GM23248 (cell line): ENCODE measurements around the gene IRF1. TPM values are rescaled to one million over a fixed set of nuclear protein-coding genes. Genes with fewer than 3 reads are reported as not detected.

Source experiments
- DNase-seq: peaks from one replicate; pipeline ENCODE4 v3.0.0-alpha.2; 2015
- H2AFZ ChIP-seq: fragments of 200-600 bp; sonication (generic); 2 replicates; pipeline ENCODE4 v1.6.1; 2016; ENCODE audit warnings: antibody characterized with exemption
- H3F3A ChIP-seq: fragments of 200-600 bp; sonication (generic); 2 replicates; pipeline ENCODE4 v1.6.1; 2016; ENCODE audit warnings: mild to moderate bottlenecking, antibody characterized with exemption, mixed run types; ENCODE audit not compliant: insufficient read depth
- H3K27ac ChIP-seq: fragments of 200-600 bp; sonication (generic); 2 replicates; pipeline ENCODE4 v1.5.1; 2016; ENCODE audit warnings: mild to moderate bottlenecking
- H3K27me3 ChIP-seq: fragments of 200-600 bp; sonication (generic); replicated peaks from 2 replicates; pipeline ENCODE4 v1.6.1; 2016; ENCODE audit warnings: mild to moderate bottlenecking; ENCODE audit not compliant: insufficient read depth
- H3K36me3 ChIP-seq: fragments of 200-600 bp; sonication (generic); 2 replicates; pipeline ENCODE4 v1.6.1; 2016; ENCODE audit warnings: low read depth, mild to moderate bottlenecking
- H3K4me1 ChIP-seq: fragments of 200-600 bp; sonication (generic); 2 replicates; pipeline ENCODE4 v1.6.1; 2016; ENCODE audit warnings: mild to moderate bottlenecking; ENCODE audit not compliant: insufficient read depth
- H3K4me2 ChIP-seq: fragments of 200-600 bp; sonication (generic); one replicate; pipeline ENCODE4 v1.6.1; 2016; ENCODE audit warnings: mild to moderate bottlenecking; ENCODE audit not compliant: unreplicated experiment
- H3K4me3 ChIP-seq: fragments of 200-600 bp; sonication (generic); 2 replicates; pipeline ENCODE4 v1.5.1; 2016; ENCODE audit warnings: mild to moderate bottlenecking
- H3K79me2 ChIP-seq: fragments of 200-600 bp; sonication (generic); 2 replicates; pipeline ENCODE4 v1.6.1; 2016; ENCODE audit warnings: mild to moderate bottlenecking; ENCODE audit not compliant: insufficient read depth
- H3K9ac ChIP-seq: fragments of 200-600 bp; sonication (generic); 2 replicates; pipeline ENCODE4 v1.6.1; 2016; ENCODE audit warnings: mild to moderate bottlenecking
- H3K9me2 ChIP-seq: fragments of 200-600 bp; sonication (generic); 2 replicates; pipeline ENCODE4 v1.6.1; 2016; ENCODE audit warnings: mixed run types, mild to moderate bottlenecking, moderate library complexity; ENCODE audit not compliant: insufficient read depth
- H3K9me3 ChIP-seq: fragments of 200-600 bp; sonication (generic); one replicate; pipeline ENCODE4 v1.6.1; 2017; ENCODE audit warnings: low read depth
- H4K20me1 ChIP-seq: fragments of 200-600 bp; sonication (generic); 2 replicates; pipeline ENCODE4 v1.6.0; 2016; ENCODE audit not compliant: insufficient read depth
- EZH2 ChIP-seq: fragments of 200-600 bp; sonication (generic); IDR thresholded peaks from 2 replicates; pipeline ENCODE4 v1.6.1; 2018; ENCODE audit warnings: antibody characterized with exemption, mild to moderate bottlenecking; ENCODE audit not compliant: insufficient read depth, poor library complexity, severe bottlenecking
- EZH2phosphoT487 ChIP-seq: fragments of 200-600 bp; sonication (generic); IDR thresholded peaks from 2 replicates; pipeline ENCODE4 v1.6.1; 2018; ENCODE audit warnings: antibody characterized with exemption, moderate library complexity, mild to moderate bottlenecking, low read depth; ENCODE audit not compliant: insufficient read depth
- WGBS, 2 experiments: methylation state at CpG; one replicate each; pipeline ENCODE4 v1.1.6; 2015 to 2017; ENCODE audit warnings: low lambda C conversion rate in 2 of 2, low coverage in 1 of 2; ENCODE audit errors: missing lambda C conversion rate in 2 of 2; 5-methylcytosine and 5-hydroxymethylcytosine counted together
- in situ Hi-C: fragments of 300-500 bp; cut with MboI; formaldehyde crosslinking; loops from 2 replicates; pipeline ENCODE4 v1.15.0; 2020
- polyA plus RNA-seq: library from polyadenylated mRNA; unstranded; fragments of >200 nt; fragmentation: Nextera tagmentation; extraction: Ambion mirVana; gene quantifications from 2 replicates; pipeline ENCODE4 v1.2.1, GENCODE V29; 2016
- total RNA-seq: library from RNA; depleted of rRNA; stranded (reverse); fragments of >200 nt; shearing (Covaris generic); gene quantifications from 2 replicates; pipeline ENCODE4 v1.2.3, GENCODE V29; 2014

Gene IRF1
- total and polyA plus RNA-seq, 2 experiments from 2014 or later = 6.2 to 22.2 TPM

DNA sequence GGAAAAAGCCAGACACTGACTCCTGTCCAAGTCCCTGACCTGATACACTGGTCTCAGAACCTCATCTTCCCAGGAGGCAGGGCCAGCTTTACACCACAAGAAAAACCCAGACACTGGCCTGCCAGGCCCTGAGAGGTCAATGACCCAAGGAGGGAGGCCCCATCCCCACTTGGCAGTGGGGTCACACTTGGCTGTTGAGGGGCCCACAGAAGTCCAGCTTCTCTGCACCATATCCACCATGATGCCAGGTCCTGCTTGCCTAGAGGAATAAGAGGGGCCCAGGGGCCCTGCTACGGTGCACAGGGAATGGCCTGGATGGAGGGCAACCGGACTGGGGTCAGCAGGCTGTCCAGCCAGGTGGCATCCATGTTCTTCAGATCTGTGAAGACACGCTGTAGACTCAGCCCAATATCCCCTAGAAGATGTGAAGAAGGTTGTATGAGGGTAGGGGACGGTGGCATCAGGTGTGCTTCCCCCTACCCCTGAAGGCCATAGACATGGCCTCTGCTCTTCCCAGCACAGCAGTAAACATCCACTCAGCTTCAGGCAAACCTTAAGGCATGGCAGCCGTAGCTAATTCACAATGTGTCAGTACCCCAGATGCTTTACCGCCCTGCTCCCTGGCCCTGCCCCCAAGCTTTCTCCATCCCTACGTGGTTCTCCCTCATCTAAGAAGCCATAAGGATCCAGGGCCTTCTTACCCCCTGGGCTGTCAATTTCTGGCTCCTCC, 6.7 kb downstream of the IRF1 start:
- Histone ChIP-seq H3K36me3 (peaks cover 38% of the 10 kb centered on the region), H3K4me3 (no peak overlapping the region), H3K79me2 (peaks cover 16% of the 10 kb centered on the region), H2AFZ (no peak overlapping the region), H3K4me2 (no peak overlapping the region), H3K9me2 (no peaks in the 10 kb centered on the region), H3F3A (0 out of 2 replicates have a peak, but pooled peaks cover 5% of the 10 kb centered on the region), H3K27ac (no peak overlapping the region), H3K9me3 (no peaks in the 10 kb centered on the region), H4K20me1 (peaks cover 3% of the 10 kb centered on the region; the same call in 1 of the 2 replicates), H3K9ac (no peak overlapping the region), H3K27me3 (no peaks in the 10 kb centered on the region), H3K4me1 (no peaks in the 10 kb centered on the region)
- WGBS, 2 experiments = 76 to 82% methylated on average over 6 to 7 of the region's 7 CpGs
- no peak for DNase-seq
- in situ Hi-C loops = no loop called here
- TF ChIP-seq EZH2 (no peak), EZH2phosphoT487 (no peak)

DNA sequence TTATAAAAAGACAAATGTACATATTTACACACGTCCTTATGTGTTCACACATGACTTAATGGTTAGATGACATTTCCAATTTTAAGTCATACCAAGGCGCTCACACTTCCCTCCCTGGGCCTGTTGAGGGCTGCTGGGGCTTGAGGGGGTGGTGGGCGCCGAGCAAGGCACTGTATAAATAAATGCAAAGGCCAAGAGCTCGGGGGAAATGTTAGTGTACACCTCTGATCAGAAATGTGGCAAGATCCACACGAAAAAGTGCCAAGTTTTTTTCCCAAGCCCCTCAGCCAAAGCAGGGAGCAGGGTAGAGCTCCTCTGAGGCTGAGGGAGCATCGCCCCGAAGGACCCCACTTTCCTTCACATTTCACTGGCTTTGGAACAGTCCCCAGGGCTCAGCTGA, 7.5 kb downstream of the IRF1 start:
- no peaks in the 10 kb centered on the region for H3K27me3 ChIP-seq
- H4K20me1 ChIP-seq = no peaks in the 10 kb centered on the region
- WGBS, 2 experiments = 91 to 94% methylated on average over 8 of the region's 8 CpGs
- no peak overlapping the region for H2AFZ ChIP-seq
- peaks cover 33% of the 10 kb centered on the region for H3K36me3 ChIP-seq
- 0 out of 2 replicates have a peak, but pooled peaks cover 5% of the 10 kb centered on the region for H3F3A ChIP-seq
- H3K4me2 ChIP-seq = no peak overlapping the region
- H3K9ac ChIP-seq = no peak overlapping the region
- TF ChIP-seq EZH2 = no peak
- TF ChIP-seq EZH2phosphoT487 = no peak
- H3K27ac ChIP-seq = no peak overlapping the region
- peaks cover 9% of the 10 kb centered on the region for H3K79me2 ChIP-seq
- H3K4me1 ChIP-seq = no peaks in the 10 kb centered on the region
- H3K9me2 ChIP-seq = no peaks in the 10 kb centered on the region
- no peaks in the 10 kb centered on the region for H3K9me3 ChIP-seq
- in situ Hi-C loops = no loop called here
- H3K4me3 ChIP-seq = no peak overlapping the region
- DNase-seq = no peak

DNA sequence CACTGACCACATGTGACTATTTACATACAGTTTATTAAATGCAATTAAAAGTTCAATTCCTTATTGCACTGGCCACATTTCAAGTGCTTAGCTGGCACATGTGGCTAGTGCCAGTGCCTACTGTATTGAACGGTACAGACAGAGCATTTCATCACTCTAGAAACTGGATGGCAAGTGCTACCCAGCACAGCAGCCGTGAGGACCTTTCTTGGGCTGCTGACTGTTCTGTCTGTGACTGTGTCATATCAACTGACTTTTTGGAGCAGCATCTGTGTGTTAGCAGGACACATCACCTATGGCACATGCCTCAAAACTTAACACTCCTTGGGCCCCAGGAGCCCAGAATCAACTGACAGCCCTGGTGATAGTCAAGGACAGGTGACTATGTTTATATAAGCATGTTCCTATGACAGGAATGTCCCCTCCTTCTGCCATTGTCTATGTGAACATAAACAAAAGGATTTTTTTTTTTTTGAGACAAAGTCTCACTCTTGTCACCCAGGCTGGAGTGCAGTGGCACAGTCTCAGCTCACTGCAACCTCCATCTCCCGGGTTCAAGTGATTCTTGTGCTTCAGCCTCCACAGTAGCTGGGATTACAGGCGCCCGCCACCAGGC, 8.9 kb downstream of the IRF1 start:
- Histone ChIP-seq H3K27ac (no peak overlapping the region), H3K4me2 (no peak overlapping the region), H3K9me3 (no peaks in the 10 kb centered on the region), H3F3A (0 out of 2 replicates have a peak, but pooled peaks cover 5% of the 10 kb centered on the region), H2AFZ (no peak overlapping the region), H3K9me2 (no peaks in the 10 kb centered on the region), H3K36me3 (peaks cover 33% of the 10 kb centered on the region), H3K4me1 (no peaks in the 10 kb centered on the region), H3K9ac (no peak overlapping the region), H3K4me3 (no peak overlapping the region), H3K27me3 (no peaks in the 10 kb centered on the region), H4K20me1 (no peaks in the 10 kb centered on the region), H3K79me2 (no peaks in the 10 kb centered on the region)
- DNase-seq = no peak
- in situ Hi-C loops = no loop called here
- 82% methylated on average over 4 to 5 of the region's 5 CpGs for WGBS, 2 experiments
- no peak for TF ChIP-seq EZH2
- no peak for TF ChIP-seq EZH2phosphoT487

DNA sequence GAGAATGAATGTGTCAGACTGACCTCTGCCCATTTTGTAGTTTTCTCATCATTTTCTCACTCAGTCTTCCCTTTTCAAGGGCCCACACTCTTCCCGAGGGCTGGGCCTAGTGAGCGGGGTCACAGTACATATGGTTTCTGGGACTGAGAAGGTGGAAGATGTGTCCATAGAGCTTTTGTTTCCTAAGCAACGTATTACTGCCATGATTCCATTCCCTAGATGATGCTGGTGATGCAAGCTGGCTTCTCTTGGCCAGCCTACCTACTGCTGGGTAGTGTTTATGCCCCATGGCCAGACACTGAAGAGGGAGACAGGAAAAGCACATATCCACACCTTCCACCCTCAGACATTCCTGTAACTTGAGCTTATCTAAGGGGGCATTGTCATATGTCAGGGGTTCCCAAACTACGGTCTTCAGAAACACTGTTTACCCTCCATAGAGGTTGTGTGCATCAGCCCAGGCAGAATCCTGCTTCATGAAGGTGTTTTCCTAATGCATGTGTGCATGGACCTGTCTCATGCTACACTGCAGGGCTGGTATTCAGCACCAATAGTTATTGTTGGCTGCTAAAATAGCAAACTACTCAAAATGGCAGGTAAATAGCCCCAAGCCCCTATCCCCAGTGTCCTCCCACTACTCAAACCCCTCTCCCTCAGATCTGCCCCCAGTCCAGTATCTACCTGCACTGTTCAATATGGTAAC, 9.5 kb downstream of the IRF1 start:
- Histone ChIP-seq H3K4me2 (no peak overlapping the region), H3F3A (0 out of 2 replicates have a peak, but pooled peaks cover 5% of the 10 kb centered on the region), H3K79me2 (no peaks in the 10 kb centered on the region), H3K9ac (no peak overlapping the region), H3K9me3 (no peaks in the 10 kb centered on the region), H4K20me1 (no peaks in the 10 kb centered on the region), H2AFZ (no peak overlapping the region), H3K4me1 (no peaks in the 10 kb centered on the region), H3K27me3 (no peaks in the 10 kb centered on the region), H3K9me2 (no peaks in the 10 kb centered on the region), H3K27ac (no peak overlapping the region), H3K36me3 (peaks cover 27% of the 10 kb centered on the region), H3K4me3 (no peak overlapping the region)
- DNase-seq = no peak
- in situ Hi-C loops = no loop called here
- 75 to 82% methylated on average over 4 of the region's 4 CpGs for WGBS, 2 experiments
- TF ChIP-seq EZH2phosphoT487 (no peak), EZH2 (no peak)
